Activated CD4-positive, alpha-beta T cell treated with anti-CD3 and anti-CD28 coated beads, Interleukin-2, amount 50 U/mL, for 4 hours (primary cell): ENCODE data around the gene PBRM1.
"Not testable (repeated sequence)": the region's sequence is repeated elsewhere in the genome, so short reads cannot be mapped to it uniquely, and the experiment has no call there.

Experiments used
- DNase-seq, 2 experiments: peaks; one replicate each; pipeline ENCODE4 v3.0.0-alpha.2; 2020

PBRM1 gene

GRCh38 chr3:52685709-52686691 is at the start of gene PBRM1, which contains the start of gene GNL3:
Gene PBRM1 (minus strand): TSS chr3:52685913.
Gene GNL3 (plus strand): TSS chr3:52686032. CDS start chr3:52686093, 61 bp downstream.
- peak; percentile 90 for DNase-seq

DNA sequence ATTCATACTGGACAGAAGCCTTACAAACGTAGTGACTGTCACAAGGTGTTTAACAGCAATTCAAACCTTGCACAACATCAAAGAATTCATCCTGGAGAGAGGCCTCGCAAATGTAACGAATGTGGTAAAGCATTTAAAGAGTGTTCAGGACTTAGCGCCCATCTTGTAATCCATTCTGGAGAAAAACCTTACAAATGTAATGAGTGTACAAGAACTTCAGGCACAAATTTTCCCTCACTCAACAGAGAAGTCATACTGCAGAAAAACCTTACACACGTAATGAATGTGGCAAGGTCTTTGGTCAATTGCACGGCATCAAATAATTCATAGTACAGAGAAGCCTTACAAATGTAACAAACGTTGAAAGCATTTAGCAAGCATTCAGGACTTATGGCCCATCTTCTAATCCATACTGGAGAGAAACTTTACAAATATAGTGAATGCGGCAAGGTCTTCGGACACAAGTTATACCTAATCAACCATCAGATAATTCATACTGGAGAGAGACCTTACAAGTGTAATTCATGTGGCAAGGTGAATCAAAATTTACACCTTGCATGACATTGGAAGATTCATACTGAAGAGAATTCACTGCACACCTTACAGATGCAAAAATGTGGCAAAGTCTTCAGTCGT is 47.7 kb upstream of the PBRM1 start:
- DNase-seq: no peak

- DNase-seq: no peak
These were observed 45.9 kb upstream of the PBRM1 start for GRCh38 chr3:52731590-52731989.

GRCh38 chr3:52730681-52731080 is 45.0 kb upstream of the PBRM1 start:
- no peak for DNase-seq

DNA sequence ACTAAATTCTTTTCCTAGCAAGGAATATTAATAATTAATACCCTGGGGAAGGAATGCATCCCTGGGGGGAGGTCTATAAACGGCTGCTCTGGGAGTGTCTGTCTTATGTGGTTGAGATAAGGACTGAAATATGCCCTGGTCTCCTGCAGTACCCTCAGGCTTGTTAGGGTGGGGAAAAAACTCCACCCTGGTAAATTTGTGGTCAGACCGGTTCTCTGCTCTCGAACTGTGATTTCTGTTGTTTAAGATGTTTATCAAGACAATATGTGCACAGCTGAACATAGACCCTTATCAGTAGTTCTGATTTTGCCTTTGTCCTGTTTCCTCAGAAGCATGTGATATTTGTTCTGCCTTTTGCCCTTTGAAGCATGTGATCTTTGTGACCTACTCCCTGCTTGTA is 43.0 kb upstream of the PBRM1 start:
- not testable (repeated sequence) for DNase-seq

- no peak for DNase-seq
These were observed 38.8 kb upstream of the PBRM1 start for GRCh38 chr3:52724511-52724910.

DNA sequence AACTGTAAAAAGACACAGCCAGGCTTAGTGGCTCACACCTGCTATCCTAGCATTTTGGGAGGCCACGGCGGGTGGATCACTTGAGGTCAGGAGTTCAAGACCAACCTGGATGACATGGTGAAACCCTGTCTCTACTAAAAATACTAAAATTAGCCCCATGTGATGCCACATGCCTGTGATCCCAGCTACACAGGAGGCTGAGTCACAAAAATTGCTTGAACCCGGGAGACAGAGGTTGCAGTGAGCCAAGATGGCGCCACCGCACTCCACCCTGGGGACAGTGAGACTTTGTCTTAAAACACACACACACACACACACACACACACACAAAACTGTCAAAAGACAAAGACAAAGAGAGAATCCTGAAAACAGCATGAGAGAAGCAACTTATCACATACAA is 38.2 kb upstream of the PBRM1 start:
- DNase-seq: no peak

DNA sequence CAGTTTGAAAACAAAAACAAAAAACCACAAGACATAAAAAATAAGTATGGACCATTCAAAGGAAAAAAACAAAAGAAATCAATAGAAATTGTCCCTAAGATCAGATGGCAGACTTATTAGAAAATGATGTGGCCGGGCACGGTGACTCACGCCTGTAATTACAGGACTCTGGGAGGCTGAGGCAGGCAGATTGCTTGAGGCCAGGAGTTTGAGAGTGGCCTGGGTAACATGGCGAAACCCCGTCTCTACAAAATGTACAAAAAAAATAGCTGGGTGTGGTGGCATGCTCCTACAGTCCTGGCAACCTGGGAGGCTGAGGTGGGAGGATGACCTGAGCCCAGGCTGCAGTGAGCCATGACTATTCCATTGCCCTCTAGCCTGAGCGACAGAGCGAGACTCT is 36.8 kb upstream of the PBRM1 start:
- no peak for DNase-seq

DNA sequence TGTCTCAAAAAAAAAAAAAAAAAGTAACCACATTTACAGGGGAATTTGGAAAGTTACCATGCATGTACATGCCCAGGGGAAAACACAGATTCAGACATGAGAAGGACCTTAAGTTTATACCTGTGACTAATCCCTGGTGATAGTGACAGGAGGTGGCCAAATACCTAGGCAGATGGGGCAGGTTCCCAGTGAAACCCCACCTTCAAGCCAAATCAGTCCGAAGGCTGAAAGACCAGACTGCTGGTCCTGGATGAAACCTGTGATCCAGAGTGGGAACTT is 36.0 kb upstream of the PBRM1 start:
- DNase-seq: no peak

- no peak for DNase-seq
These were observed 35.5 kb upstream of the PBRM1 start for GRCh38 chr3:52721002-52721729.

DNA sequence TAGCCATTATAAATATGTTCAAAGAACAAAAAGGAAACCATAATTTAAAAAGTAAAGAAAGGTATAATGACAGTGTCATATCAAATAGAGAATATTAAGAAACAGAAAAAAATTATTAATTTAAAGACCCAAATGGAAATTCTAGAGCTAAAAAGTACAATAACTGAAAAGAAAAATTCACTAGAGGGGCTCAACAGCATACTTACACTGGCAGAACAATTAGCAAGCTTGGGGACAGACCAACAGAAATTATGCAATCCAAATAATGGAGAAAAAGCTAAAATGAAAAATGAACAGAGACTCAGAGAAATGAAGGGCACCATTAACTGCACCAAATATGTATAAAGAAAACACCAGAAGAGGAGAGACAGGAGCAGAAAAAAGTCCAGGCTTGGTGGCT is 33.9 kb upstream of the PBRM1 start:
- no peak for DNase-seq

DNA sequence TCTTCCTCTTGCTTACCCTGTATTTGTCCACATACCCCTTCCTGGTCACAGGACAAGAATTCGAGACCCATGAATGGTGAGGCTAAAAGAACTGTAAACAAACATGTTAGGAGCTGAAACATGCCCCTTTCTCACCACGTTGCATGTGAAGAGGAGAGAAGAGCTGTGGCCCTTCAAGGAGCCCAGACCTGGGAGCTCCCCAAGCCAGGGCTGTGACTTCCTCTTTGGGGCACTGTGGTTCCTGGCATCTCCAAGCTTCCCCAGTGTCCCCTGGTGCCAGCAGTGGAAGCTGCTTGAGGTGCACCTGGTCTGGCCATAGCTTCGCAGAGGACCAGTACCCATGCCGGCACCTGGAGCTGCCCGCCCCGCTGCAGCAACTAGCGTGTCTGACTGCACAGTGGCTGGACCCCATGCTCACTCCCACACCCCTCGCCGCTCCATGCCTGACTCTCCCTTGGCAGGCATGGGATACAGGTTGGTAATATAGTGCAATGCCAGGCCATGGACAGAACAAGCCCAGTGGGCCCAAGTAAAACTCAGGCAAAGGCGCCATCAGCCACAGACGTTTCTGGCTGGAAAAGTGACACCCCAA is 30.1 kb upstream of the PBRM1 start:
- no peak for DNase-seq

DNA sequence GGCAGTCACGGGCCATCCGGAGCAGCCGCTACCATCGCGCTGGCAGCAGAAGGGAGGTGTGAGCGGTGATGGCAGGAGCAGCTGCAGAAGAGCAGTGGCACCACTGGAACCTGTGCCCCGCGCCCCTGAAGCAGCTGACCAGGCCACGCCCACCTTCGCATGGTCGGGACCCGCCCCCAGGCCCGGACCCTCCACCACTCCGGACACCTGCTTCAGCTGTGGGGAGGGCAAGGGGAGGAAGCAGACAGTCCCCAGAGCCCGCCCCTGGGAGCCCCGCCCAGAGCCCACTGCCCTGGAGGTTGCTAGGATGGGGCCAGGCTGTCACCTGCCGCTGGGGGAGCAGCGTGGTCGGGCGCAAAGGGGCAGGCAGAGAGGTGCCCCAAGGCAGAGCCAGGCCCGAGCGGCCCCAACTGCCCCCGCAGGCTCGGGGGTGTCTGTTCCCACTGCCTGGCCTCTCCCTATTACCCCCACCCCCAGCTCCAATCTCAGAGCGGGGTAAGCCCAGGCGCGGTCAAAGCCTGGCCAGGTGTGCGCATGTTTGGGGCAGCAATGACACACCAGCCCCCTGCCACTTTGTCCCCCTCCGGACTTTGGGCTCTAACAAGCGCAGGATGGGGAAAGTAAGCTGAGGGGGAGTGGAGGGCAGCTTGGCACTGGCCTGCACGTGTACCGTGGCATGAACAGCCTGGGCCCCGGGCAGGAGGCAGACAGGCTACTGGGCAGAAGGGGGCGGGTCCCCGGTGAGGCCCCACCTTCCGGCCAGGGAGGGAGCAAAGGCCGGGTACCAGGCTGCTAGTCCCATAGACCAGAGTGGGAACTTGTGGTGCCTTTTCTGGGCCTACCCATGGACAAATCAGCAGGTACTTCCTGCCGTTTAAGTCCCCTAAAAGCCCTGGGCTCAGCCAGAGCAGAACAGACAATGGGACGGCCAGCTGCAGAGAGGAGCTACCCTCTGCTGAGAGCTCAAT is 28.9 kb upstream of the PBRM1 start:
- DNase-seq: no peak

DNA sequence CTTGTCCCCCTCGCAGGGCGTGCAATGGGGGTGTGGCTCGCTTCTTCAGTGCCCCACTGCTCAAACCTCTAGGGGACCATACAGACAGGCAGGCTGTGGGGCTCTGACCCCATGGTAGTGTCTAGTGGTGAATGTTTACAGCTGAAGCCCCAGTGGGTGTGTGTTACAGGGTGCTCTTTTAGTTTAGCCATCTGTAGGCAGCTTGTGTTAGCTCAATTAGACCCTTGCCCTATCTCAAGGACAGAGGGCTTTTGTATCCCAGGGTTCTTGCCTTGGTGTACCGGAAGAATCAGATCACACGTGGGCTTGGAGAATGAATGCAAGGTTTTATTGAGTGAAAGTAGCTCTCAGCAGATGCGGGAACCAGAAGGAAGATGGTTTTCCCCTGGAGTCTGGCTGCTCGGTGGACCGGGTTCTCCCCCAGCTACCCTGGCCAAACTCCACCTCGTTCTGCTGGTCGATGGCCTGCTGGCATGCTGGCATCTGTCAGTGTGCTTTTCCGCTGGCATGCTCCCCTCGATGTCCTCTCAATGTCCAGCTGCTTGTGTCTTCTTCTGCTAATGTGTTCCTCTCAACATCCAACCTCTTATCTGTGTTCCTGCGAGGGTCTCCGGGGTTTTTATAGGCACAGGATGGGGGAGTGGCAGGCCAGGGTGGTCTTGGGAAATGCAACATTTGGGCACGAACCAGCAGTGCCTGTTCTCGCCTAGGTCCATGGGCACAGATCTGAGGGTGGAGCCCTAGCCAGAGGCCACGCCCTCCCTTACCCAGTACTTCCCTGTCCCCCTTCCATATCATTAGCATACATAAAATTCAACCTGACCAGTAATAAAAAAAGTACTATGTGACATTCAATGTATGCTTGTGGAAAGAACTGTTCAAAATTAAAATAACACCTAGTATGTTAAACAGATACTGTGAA is 26.8 kb upstream of the PBRM1 start:
- no peak for DNase-seq

GRCh38 chr3:52710512-52710911 is 24.8 kb upstream of the PBRM1 start:
- DNase-seq: no peak

GRCh38 chr3:52707585-52707984 is 21.9 kb upstream of the PBRM1 start:
- no peak for DNase-seq

DNA sequence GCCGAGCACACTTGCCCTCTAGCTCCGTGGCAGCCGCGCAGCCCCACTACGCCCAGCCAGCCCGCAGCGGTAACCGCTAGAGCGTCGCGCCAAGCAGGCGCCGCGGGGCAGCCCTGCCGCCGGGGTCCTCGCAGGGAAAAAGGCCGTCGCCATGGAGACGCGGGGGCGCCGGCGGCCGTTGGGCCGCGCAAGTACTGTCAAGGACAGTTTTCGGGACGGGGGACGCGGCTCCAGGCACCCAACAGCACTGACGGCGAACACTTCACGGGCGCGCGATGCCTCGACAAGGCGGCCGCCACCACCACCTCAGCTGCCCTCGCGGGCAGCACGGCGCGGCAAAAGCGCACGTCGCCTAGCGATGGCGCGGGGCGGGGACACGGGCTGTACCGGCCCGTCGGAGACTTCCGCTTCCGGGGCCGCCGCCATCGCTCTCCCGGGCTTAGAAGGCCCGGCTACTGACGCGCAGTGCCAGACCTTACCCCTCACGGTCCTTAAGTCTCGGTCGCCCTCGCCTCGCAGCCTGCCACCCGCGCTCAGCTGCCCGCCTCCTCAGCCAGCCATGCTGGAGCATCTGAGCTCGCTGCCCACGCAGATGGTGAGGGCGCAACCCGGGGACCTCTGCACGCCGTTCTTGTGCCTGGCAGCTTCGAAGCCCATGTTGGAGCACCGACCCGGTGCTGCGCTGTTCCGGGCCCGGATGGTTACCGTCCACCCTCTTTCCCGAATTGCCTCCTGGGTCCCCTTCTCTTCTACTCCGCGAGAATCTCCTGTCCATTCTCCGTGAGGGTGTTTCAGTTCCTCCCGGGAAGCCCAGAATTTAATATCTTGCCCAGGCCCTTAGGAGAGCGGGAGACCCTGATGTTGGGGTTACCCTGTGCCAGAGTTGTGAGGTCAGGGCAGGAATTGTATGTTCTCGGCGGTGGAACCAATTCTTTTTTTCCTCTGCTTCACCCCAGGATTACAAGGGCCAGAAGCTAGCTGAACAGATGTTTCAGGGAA is 20.3 kb upstream of the PBRM1 start, which contains the start of the genes GLT8D1 and SPCS1:
Gene GLT8D1 (minus strand): TSS at position 104 of the 999 bp plus-strand sequence. CDS start 5,331 bp downstream, outside the sequence.
Gene SPCS1 (plus strand): TSS at position 419 of the 999 bp plus-strand sequence. CDS start 141 bp downstream, at position 560.
- DNase-seq: peak; percentile 75 to 78

DNA sequence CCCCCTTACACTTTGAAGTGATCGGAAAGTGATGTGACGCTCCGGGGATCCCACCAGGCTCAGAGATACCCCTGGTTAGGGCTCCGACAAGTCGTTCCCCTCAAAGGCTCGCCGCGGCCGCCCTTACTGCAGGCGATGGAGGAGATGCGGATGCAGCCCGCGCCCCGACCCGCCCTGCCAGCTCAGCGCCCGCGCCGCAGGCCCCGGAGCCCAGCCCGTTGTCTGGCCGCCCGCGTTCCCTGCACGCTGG is 19.6 kb upstream of the PBRM1 start:
- no peak for DNase-seq

DNA sequence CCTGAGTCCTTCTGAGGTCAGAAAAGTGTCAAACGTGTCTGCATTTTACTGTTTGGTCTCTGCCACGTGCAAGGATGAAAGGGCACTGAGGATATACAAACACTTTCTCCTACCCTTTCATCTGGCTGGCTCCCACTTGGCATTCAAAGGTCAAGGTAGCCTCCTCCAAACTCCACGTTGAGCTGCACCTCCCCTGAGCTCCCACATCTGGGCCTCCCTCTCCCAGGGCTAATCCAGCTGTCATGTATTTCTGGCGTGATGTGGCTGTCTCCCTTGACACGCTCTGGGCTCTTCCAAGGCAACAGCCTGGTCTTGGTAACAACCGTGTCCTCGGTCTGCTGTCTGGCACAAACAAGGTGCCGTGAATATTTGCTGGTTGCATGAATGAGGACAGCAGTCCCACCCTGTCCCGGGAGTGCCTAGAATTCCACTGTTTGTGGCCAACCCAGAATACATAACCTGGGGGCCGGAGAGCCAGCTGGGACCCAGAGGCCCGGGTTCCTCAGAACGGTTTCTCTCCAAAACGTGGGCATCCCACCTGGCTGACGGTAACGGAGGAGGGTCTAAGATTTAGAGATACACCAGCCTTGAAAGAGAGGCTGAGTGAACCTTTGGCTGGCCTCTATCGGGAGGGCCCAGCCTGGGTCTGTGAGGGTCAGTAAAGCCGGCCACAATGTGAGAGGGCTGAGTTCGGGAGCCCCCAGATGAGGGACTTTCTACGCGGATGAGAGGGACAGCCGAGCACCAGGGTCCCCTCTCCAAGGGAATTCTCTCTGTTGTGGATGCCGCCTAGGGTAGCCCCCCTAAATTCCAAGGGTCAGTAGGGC is 19.1 kb upstream of the PBRM1 start:
- DNase-seq: no peak
